GM18861 (cell line): ENCODE data around the gene SUFU.

Source experiments
- ATAC-seq: cut with Tn5 transposase; IDR thresholded peaks from one replicate; pipeline ENCODE4 v1.9.1; 2021; ENCODE audit not compliant: unreplicated experiment

Gene SUFU

GRCh38 chr10:102647443-102648268, 143.9 kb downstream of the SUFU start:
- no peak for ATAC-seq

GRCh38 chr10:102648269-102648888, 144.6 kb downstream of the SUFU start:
- ATAC-seq = no peak

- no peak for ATAC-seq
These were observed 145.4 kb downstream of the SUFU start for GRCh38 chr10:102648889-102649796.

- ATAC-seq = no peak
These were observed 146.3 kb downstream of the SUFU start for GRCh38 chr10:102649797-102650654.

- ATAC-seq = no peak
These were observed 147.1 kb downstream of the SUFU start for GRCh38 chr10:102650655-102651454.

- no peak for ATAC-seq
These were observed 147.8 kb downstream of the SUFU start for GRCh38 chr10:102651455-102652169.

- peak; percentile 36 for ATAC-seq
These were observed 148.6 kb downstream of the SUFU start for GRCh38 chr10:102652170-102652916.

- no peak for ATAC-seq
These were observed 149.3 kb downstream of the SUFU start for GRCh38 chr10:102653060-102653459.

GRCh38 chr10:102654566-102654965, 150.8 kb downstream of the SUFU start:
- no peak for ATAC-seq

GRCh38 chr10:102654969-102655368, 151.2 kb downstream of the SUFU start:
- ATAC-seq = no peak

GRCh38 chr10:102656026-102656425, 152.3 kb downstream of the SUFU start:
- no peak for ATAC-seq

GRCh38 chr10:102656791-102657371, 153.1 kb downstream of the SUFU start:
- ATAC-seq = no peak

- no peak for ATAC-seq
These were observed 153.7 kb downstream of the SUFU start for GRCh38 chr10:102657451-102657850.

- no peak for ATAC-seq
These were observed 154.4 kb downstream of the SUFU start for GRCh38 chr10:102657984-102658724.

GRCh38 chr10:102658802-102659201, 155.0 kb downstream of the SUFU start:
- ATAC-seq = no peak

GRCh38 chr10:102660888-102661657, 157.3 kb downstream of the SUFU start:
- ATAC-seq = peak; percentile 61

- ATAC-seq = no peak
These were observed 157.9 kb downstream of the SUFU start for GRCh38 chr10:102661658-102662028.
